ENCODE measurements around the gene SIRT5.
A peak's percentile ranks its signal among the peaks of the same experiment; 100 is the strongest.

Gene SIRT5

GRCh38 chr6:13548500-13549210 is 25.7 kb upstream of the SIRT5 start:
- DNase-seq (ENCODE audit: low read depth in 2 of 2): no peak
- TF ChIP-seq CTCF (IDR thresholded peaks at IDR 0.05; ENCODE audit: low read depth, low read length): no peak
- H3K4me3 ChIP-seq (replicated peaks in 1 of 2; ENCODE audit: low read depth in 2 of 2, low read length in 2 of 2): no peak overlapping the region

GRCh38 chr6:13550656-13551055 is 23.7 kb upstream of the SIRT5 start:
- H3K4me3 ChIP-seq (replicated peaks in 1 of 2; ENCODE audit: low read depth in 2 of 2, low read length in 2 of 2): no peak overlapping the region

GRCh38 chr6:13553646-13554045 is 20.8 kb upstream of the SIRT5 start:
- no peak for DNase-seq (ENCODE audit: low read depth in 2 of 2)
- no peak overlapping the region for H3K4me3 ChIP-seq (replicated peaks in 1 of 2; ENCODE audit: low read depth in 2 of 2, low read length in 2 of 2)
- TF ChIP-seq CTCF (IDR thresholded peaks at IDR 0.05; ENCODE audit: low read depth, low read length): no peak

More at GRCh38 chr6:13550656-13551055, 23.7 kb upstream of the SIRT5 start:
- TF ChIP-seq CTCF (IDR thresholded peaks at IDR 0.05; ENCODE audit: low read depth, low read length): no peak
- DNase-seq (ENCODE audit: low read depth in 2 of 2): no peak

GRCh38 chr6:13554929-13555333 is 19.5 kb upstream of the SIRT5 start:
- TF ChIP-seq CTCF (IDR thresholded peaks at IDR 0.05; ENCODE audit: low read depth, low read length): no peak
- peak; percentile 24 to 35 for DNase-seq (ENCODE audit: low read depth in 2 of 2)
- no peak overlapping the region for H3K4me3 ChIP-seq (replicated peaks in 1 of 2; ENCODE audit: low read depth in 2 of 2, low read length in 2 of 2)

- TF ChIP-seq CTCF (IDR thresholded peaks at IDR 0.05; ENCODE audit: low read depth, low read length): no peak
- DNase-seq (ENCODE audit: low read depth in 2 of 2): no peak
- no peak overlapping the region for H3K4me3 ChIP-seq (replicated peaks in 1 of 2; ENCODE audit: low read depth in 2 of 2, low read length in 2 of 2)
Observed at GRCh38 chr6:13557841-13558240, 16.6 kb upstream of the SIRT5 start.

- H3K4me3 ChIP-seq (replicated peaks in 1 of 2; ENCODE audit: low read depth in 2 of 2, low read length in 2 of 2): no peak overlapping the region
- DNase-seq (ENCODE audit: low read depth in 2 of 2): no peak
- TF ChIP-seq CTCF (IDR thresholded peaks at IDR 0.05; ENCODE audit: low read depth, low read length): no peak
Observed at GRCh38 chr6:13558718-13559117, 15.7 kb upstream of the SIRT5 start.

- DNase-seq (ENCODE audit: low read depth in 2 of 2): no peak
- TF ChIP-seq CTCF (IDR thresholded peaks at IDR 0.05; ENCODE audit: low read depth, low read length): no peak
- no peak overlapping the region for H3K4me3 ChIP-seq (replicated peaks in 1 of 2; ENCODE audit: low read depth in 2 of 2, low read length in 2 of 2)
Observed at GRCh38 chr6:13559251-13559650, 15.2 kb upstream of the SIRT5 start.

All from cardiac fibroblast (primary cell).